GM12878 (cell line): ENCODE measurements around the gene CRTC3. TPM values are rescaled to one million over a fixed set of nuclear protein-coding genes. Genes with fewer than 3 reads are reported as not detected.

Experiments
- ATAC-seq: fragments of 200-7000 bp; cut with Tn5 transposase; 3 replicates; pipeline ENCODE4 v1.9.1; 2020; ENCODE audit warnings: mild to moderate bottlenecking, moderate library complexity
- BruUV-seq: library from RNA; stranded (reverse); fragments of 400-500 nt; replicated peaks from 2 replicates; lab custom pipeline; 2021; lab: Mats Ljungman, UMichigan
- CTCF ChIA-PET: fragments of 300-600 bp; sonication (Branson Sonifier 250); formaldehyde crosslinking; extraction: SDS; loops from one replicate; lab custom pipeline; 2021; ENCODE audit warnings: inconsistent platforms; lab: Yijun Ruan, JAX
- POLR2A ChIA-PET: fragments of 350-600 bp; formaldehyde crosslinking; extraction: SDS; loops from one replicate; lab custom pipeline; 2021; ENCODE audit warnings: inconsistent platforms; lab: Charles Lee
- RAD21 ChIA-PET: fragments of 300-600 bp; sonication (Branson Sonifier 250); formaldehyde crosslinking; loops from one replicate; lab custom pipeline; 2023; ENCODE audit warnings: antibody characterized with exemption; ENCODE audit not compliant: unreplicated experiment; lab: Charles Lee
- SMC1A ChIA-PET: fragments of 300-600 bp; sonication (Branson Sonifier 250); formaldehyde crosslinking; loops from one replicate; lab custom pipeline; 2023; ENCODE audit not compliant: unreplicated experiment, uncharacterized antibody; lab: Charles Lee
- DNase-seq: peaks from one replicate; pipeline ENCODE4 v3.0.0-alpha.2; 2011; ENCODE audit warnings: low read depth, low spot score
- FAIRE-seq: peaks from 3 replicates; lab custom pipeline; 2011; peaks lifted over from hg19 to GRCh38; lab: Jason Lieb, UNC
- H2AFZ ChIP-seq: 2 replicates; pipeline ENCODE4 v1.6.0; 2011; ENCODE audit warnings: low read depth, low read length, control low read depth; ENCODE audit not compliant: control insufficient read depth
- H3K27ac ChIP-seq: 2 replicates; pipeline ENCODE4 v1.5.1; 2011; ENCODE audit warnings: control low read depth; ENCODE audit not compliant: control insufficient read depth, insufficient read depth
- H3K27me3 ChIP-seq, 2 experiments: replicated peaks in 1 of 2; 2 replicates each; pipeline versions ENCODE4 v1.6.0 to v1.6.1; 2011; ENCODE audit warnings: low read length in 1 of 2; ENCODE audit not compliant: control insufficient read depth in 2 of 2, insufficient read depth in 2 of 2
- H3K36me3 ChIP-seq, 2 experiments: 2 replicates each; pipeline ENCODE4 v1.5.1; 2011; ENCODE audit warnings: low read length in 1 of 2; ENCODE audit not compliant: control insufficient read depth in 2 of 2, insufficient read depth in 2 of 2
- H3K4me1 ChIP-seq: 2 replicates; pipeline ENCODE4 v1.6.1; 2011; ENCODE audit warnings: mild to moderate bottlenecking, low read length, moderate library complexity, mixed read lengths; ENCODE audit not compliant: control insufficient read depth, insufficient read depth
- H3K4me2 ChIP-seq: 2 replicates; pipeline ENCODE4 v1.6.0; 2011; ENCODE audit warnings: control low read depth; ENCODE audit not compliant: control insufficient read depth, insufficient read depth
- H3K4me3 ChIP-seq: fragments of 200-600 bp; sonication (generic); 2 replicates; pipeline ENCODE4 v1.5.1; 2016
- H3K79me2 ChIP-seq: 2 replicates; pipeline ENCODE4 v1.6.0; 2011; ENCODE audit warnings: low read length; ENCODE audit not compliant: control insufficient read depth, insufficient read depth
- H3K9ac ChIP-seq: 2 replicates; pipeline ENCODE4 v1.8.0; 2011; ENCODE audit warnings: low read length, control low read depth, mixed read lengths; ENCODE audit not compliant: control insufficient read depth, insufficient read depth
- H3K9me3 ChIP-seq: replicated peaks from 3 replicates; pipeline ENCODE4 v1.5.1; 2011; ENCODE audit warnings: mild to moderate bottlenecking, low read length; ENCODE audit not compliant: control insufficient read depth, insufficient read depth
- H4K20me1 ChIP-seq: 2 replicates; pipeline ENCODE4 v1.6.0; 2011; ENCODE audit not compliant: control insufficient read depth, insufficient read depth
- CTCF ChIP-seq, 3 experiments: IDR thresholded peaks in 2 of 3; conservative IDR thresholded peaks in 1 of 3; 2 replicates each; pipeline ENCODE4 v1.5.1; 2011; ENCODE audit warnings: low read depth in 3 of 3, low read length in 3 of 3, mild to moderate bottlenecking in 3 of 3, control low read depth in 2 of 3, moderate library complexity in 2 of 3, inconsistent platforms in 1 of 3, mixed read lengths in 1 of 3; ENCODE audit not compliant: control insufficient read depth in 2 of 3, insufficient read depth in 1 of 3; ENCODE audit errors: extremely low read depth in 1 of 3
- HDAC6 ChIP-seq: fragments of 200-600 bp; sonication (generic); IDR thresholded peaks from one replicate; pipeline ENCODE4 v1.8.0; 2017; ENCODE audit warnings: antibody characterized with exemption; ENCODE audit not compliant: unreplicated experiment
- KAT2A ChIP-seq: conservative IDR thresholded peaks from 2 replicates; pipeline ENCODE4 v1.6.1; 2011; ENCODE audit warnings: low read depth, low read length; ENCODE audit not compliant: control insufficient read depth
- RAD21 ChIP-seq: IDR thresholded peaks from 2 replicates; pipeline ENCODE4 v1.6.1; 2011; ENCODE audit warnings: mild to moderate bottlenecking, low read depth, low read length, moderate library complexity; ENCODE audit not compliant: insufficient read depth
- SMARCA5 ChIP-seq: fragments of 450-650 bp; IDR thresholded peaks from 2 replicates; pipeline ENCODE4 v1.6.1; 2017; ENCODE audit warnings: mild to moderate bottlenecking
- SMC3 ChIP-seq: IDR thresholded peaks from 2 replicates; pipeline ENCODE4 v1.6.1; 2011; ENCODE audit warnings: low read length, improper control_type of control experiment, borderline replicate concordance
- WGBS: methylation state at CpG from one replicate; pipeline ENCODE4 v1.1.6; 2016; ENCODE audit warnings: low lambda C conversion rate; ENCODE audit not compliant: insufficient replicate concordance, insufficient coverage; ENCODE audit errors: missing lambda C conversion rate; 5-methylcytosine and 5-hydroxymethylcytosine counted together
- in situ Hi-C: fragments of 300-500 bp; cut with MboI; formaldehyde crosslinking; loops from 9 replicates; pipeline ENCODE4 v1.14.3; 2018; ENCODE audit warnings: mixed read lengths
- intact Hi-C: fragments of 100-400 bp; cut with micrococcal nuclease; formaldehyde crosslinking; loops from one replicate; pipeline ENCODE4 v1.14.2; 2022; ENCODE audit not compliant: unreplicated experiment
- polyA plus RNA-seq, 11 experiments: library from polyadenylated mRNA; depleted of rRNA in 4 of 11; unstranded in 6 of 11; stranded (reverse) in 5 of 11; fragments of >200 nt; fragmentation: Nextera tagmentation in 4 of 11; fragmentation: Illumina TruSeq in 1 of 11; extraction: Ambion mirVana in 4 of 11; extraction: Trizol in 1 of 11; gene quantifications; 1 replicate in 1 of 11; 2 replicates in 10 of 11; pipeline versions ENCODE4 v1.2.1 to v1.2.3, GENCODE V29; 2011 to 2016; ENCODE audit warnings: inconsistent platforms in 2 of 11, missing spikeins in 2 of 11, low read depth in 1 of 11
- total RNA-seq, 4 experiments: library from RNA; depleted of rRNA in 3 of 4; stranded (reverse); fragments of >200 nt in 3 of 4; fragmentation: Illumina TruSeq in 1 of 4; extraction: Trizol in 1 of 4; gene quantifications; 2 replicates each; pipeline versions ENCODE4 v1.2.1 to v1.2.3, GENCODE V29; 2013 to 2021

The CRTC3 gene
- total and polyA plus RNA-seq, 10 of the 15 experiments (the other 5 are each of a cell fraction or from before 2014, with no cell fraction given) = 3.5 to 36.9 (median 18.9) TPM

DNA sequence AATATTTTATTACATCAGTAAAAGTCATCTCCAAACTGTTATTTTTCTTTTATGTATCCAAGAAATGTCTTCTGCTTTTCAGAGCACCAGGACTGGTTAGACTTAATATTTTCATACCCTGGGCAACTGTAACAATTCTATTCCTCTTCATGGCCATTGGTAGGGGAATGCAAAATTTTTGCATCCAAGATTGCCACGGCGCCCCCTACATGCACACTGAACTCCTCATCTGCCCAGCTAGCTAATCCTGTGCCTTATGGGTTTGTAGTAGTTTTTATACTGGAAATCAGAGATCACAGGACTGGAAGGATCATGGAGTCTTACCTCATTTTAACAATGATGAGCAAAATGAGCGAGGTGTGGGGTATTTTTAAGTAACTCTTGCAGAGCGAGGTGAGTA, 74.2 kb downstream of the CRTC3 start:
- Histone ChIP-seq H4K20me1 (no peaks in the 10 kb centered on the region), H3K9me3 (no peaks in the 10 kb centered on the region), H2AFZ (no peak overlapping the region), H3K4me3 (no peak overlapping the region), H3K27ac (no peak overlapping the region), H3K27me3 (no peaks in the 10 kb centered on the region), H3K4me2 (no peak overlapping the region), H3K4me1 (peaks cover 3% of the 10 kb centered on the region), H3K36me3 (peaks cover 5 to 7% of the 10 kb centered on the region in 2 experiments; a peak in 3 of 4 replicates), H3K9ac (no peak overlapping the region), H3K79me2 (no peaks in the 10 kb centered on the region)
- RAD21 ChIA-PET = interaction anchor here (0.9 to 1.3 kb wide), 4 partner anchors 102 to 331 kb away, joined by 3 to 6 read pairs (median 3); partner anchors contain the start of gene UNC45A
- intact Hi-C loops (no loop called here), in situ Hi-C loops (no loop called here)
- POLR2A ChIA-PET = no interaction called here
- no peak for TF ChIP-seq KAT2A
- TF ChIP-seq HDAC6 = no peak
- TF ChIP-seq SMC3 = peak; percentile 38; the same call in 1 of the 2 replicates
- no peak for TF ChIP-seq SMARCA5
- TF ChIP-seq CTCF (IDR thresholded peaks at IDR 0.05 in 2 of 3, conservative IDR thresholded peaks at IDR 0.05 in 1 of 3; ENCODE audit: control insufficient read depth in 2 of 3, extremely low read depth in 1 of 3, insufficient read depth in 1 of 3, low read depth in 3 of 3, low read length in 3 of 3) = peak; percentile 39 to 49 (median 41); a peak in 5 of 6 replicates
- TF ChIP-seq RAD21 = peak; percentile 51
- CTCF ChIA-PET = interaction anchor here (0.7 to 2.5 kb wide), 29 partner anchors 10 to 330 kb away, joined by 3 to 24 read pairs (median 4); partner anchors contain the start of gene ZNF774
- SMC1A ChIA-PET = interaction anchor here (0.6 to 2.1 kb wide), 17 partner anchors 16 to 283 kb away, joined by 3 to 8 read pairs (median 4); no protein-coding TSS in a partner anchor
- ATAC-seq (peak; percentile 77), DNase-seq (no peak), FAIRE-seq (no peak)
- no TSS peak for BruUV-seq
- 88% methylated on average over 4 of the region's 4 CpGs for WGBS
